Measurements from ENCODE around the gene GPR137C. TPM values are rescaled to one million over a fixed set of nuclear protein-coding genes. Genes with fewer than 3 reads are reported as not detected.

GPR137C gene
- polyA plus RNA-seq, 1 of the 3 experiments (the other 2 are of a cell fraction) = 0.54 TPM

DNA sequence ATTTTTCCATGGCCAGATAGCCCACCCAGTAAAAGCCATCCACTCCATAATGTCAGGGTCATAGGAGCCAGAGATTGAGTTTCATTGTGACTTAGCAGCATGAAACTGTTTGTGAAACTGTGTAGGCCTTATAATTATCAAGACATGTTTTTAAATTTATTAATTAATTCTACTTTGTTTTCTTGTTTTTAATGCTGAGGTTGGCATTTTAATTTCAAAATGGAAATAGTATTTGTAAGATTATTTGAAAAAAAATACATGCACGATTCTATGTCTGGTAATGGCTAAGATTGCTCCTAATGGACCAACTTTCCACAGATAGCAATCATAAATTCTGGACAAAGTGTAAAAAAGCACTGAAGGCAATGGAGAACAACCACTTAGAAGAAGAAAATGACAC, 67.1 kb downstream of the GPR137C start:
- Histone ChIP-seq H3K27ac (ENCODE audit: low read depth in 2 of 2, low read length in 1 of 2) (no peak overlapping the region), H3K9ac (no peak overlapping the region), H3K9me2 (no peaks in the 10 kb centered on the region), H3F3A (replicated peaks; ENCODE audit: insufficient read depth) (no peaks in the 10 kb centered on the region), H3K4me2 (no peak overlapping the region), H3K79me2 (ENCODE audit: insufficient read depth) (no peaks in the 10 kb centered on the region), H3K9me3 (no peaks in the 10 kb centered on the region), H3K36me3 (replicated peaks in 1 of 2; ENCODE audit: control insufficient read depth in 1 of 2, insufficient read depth in 2 of 2, low read length in 1 of 2) (no peaks in the 10 kb centered on the region), H3K4me3 (ENCODE audit: low read depth in 2 of 2, low read length in 1 of 2) (no peak overlapping the region), H2AFZ (ENCODE audit: low read depth) (no peak overlapping the region), H3K27me3 (ENCODE audit: insufficient read depth) (no peaks in the 10 kb centered on the region), H3K4me1 (ENCODE audit: control insufficient read depth in 1 of 2, insufficient read depth in 2 of 2, low read depth in 1 of 2, low read length in 1 of 2) (no peaks in the 10 kb centered on the region), H4K20me1 (ENCODE audit: insufficient read depth) (no peaks in the 10 kb centered on the region)
- no peak for TF ChIP-seq GABPA (IDR thresholded peaks at IDR 0.05; ENCODE audit: low read depth)
- TF ChIP-seq CHD2 (IDR thresholded peaks at IDR 0.05; ENCODE audit: low read length, partially characterized antibody) = no peak
- TF ChIP-seq SIN3A (IDR thresholded peaks at IDR 0.05; ENCODE audit: borderline replicate concordance, low read depth, low read length) = no peak
- TF ChIP-seq ELF1 (IDR thresholded peaks at IDR 0.05) = no peak
- no peak for TF ChIP-seq EZH2phosphoT487 (IDR thresholded peaks at IDR 0.05; ENCODE audit: borderline replicate concordance, low read depth)
- TF ChIP-seq SMC3 (IDR thresholded peaks at IDR 0.05; ENCODE audit: low read depth, low read length) = no peak
- no peak for TF ChIP-seq IRF3 (IDR thresholded peaks at IDR 0.05; ENCODE audit: low read depth, low read length)
- TF ChIP-seq RFX5 (IDR thresholded peaks at IDR 0.05; ENCODE audit: low read length) = no peak
- no peak for TF ChIP-seq RCOR1 (IDR thresholded peaks at IDR 0.05; ENCODE audit: low read length)
- TF ChIP-seq REST (IDR thresholded peaks at IDR 0.05; ENCODE audit: low read depth, low read length) = no peak
- TF ChIP-seq, protein P1, sequence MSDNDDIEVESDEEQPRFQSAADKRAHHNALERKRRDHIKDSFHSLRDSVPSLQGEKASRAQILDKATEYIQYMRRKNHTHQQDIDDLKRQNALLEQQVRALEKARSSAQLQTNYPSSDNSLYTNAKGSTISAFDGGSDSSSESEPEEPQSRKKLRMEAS (IDR thresholded peaks at IDR 0.05; ENCODE audit: low read depth) = no peak
- no peak for DNase-seq
- ChIA-PET CTCF (interaction anchor here (1.0 kb wide), 1 partner anchor 319 kb away, joined by 3 read pairs; no protein-coding TSS in a partner anchor), POLR2A (no interaction called here)
- 67% methylated on average over 1 of the region's 1 CpG for WGBS (ENCODE audit: low lambda C conversion rate)

GRCh38 chr14:52640137-52640536, 87.5 kb downstream of the GPR137C start:
- no peaks in the 10 kb centered on the region for H3K27me3 ChIP-seq (ENCODE audit: insufficient read depth)
- 93% methylated on average over 4 of the region's 4 CpGs for WGBS (ENCODE audit: low lambda C conversion rate)
- no peak overlapping the region for H3K27ac ChIP-seq (ENCODE audit: low read depth in 2 of 2, low read length in 1 of 2)
- peaks cover 28 to 40% of the 10 kb centered on the region in 2 experiments for H3K36me3 ChIP-seq (replicated peaks in 1 of 2; ENCODE audit: control insufficient read depth in 1 of 2, insufficient read depth in 2 of 2, low read length in 1 of 2)
- H3K4me3 ChIP-seq (ENCODE audit: low read depth in 2 of 2, low read length in 1 of 2) = no peak overlapping the region
- H3K4me2 ChIP-seq = no peak overlapping the region
- H3K4me1 ChIP-seq (ENCODE audit: control insufficient read depth in 1 of 2, insufficient read depth in 2 of 2, low read depth in 1 of 2, low read length in 1 of 2) = no peaks in the 10 kb centered on the region
- H3K79me2 ChIP-seq (ENCODE audit: insufficient read depth) = no peaks in the 10 kb centered on the region
- no peaks in the 10 kb centered on the region for H3K9me3 ChIP-seq
- CTCF ChIA-PET = no interaction called here
- H3F3A ChIP-seq (replicated peaks; ENCODE audit: insufficient read depth) = peaks cover 4% of the 10 kb centered on the region
- no peaks in the 10 kb centered on the region for H3K9me2 ChIP-seq
- H3K9ac ChIP-seq = no peak overlapping the region
- no peaks in the 10 kb centered on the region for H4K20me1 ChIP-seq (ENCODE audit: insufficient read depth)
- DNase-seq = no peak
- POLR2A ChIA-PET = no interaction called here
- H2AFZ ChIP-seq (ENCODE audit: low read depth) = no peak overlapping the region
- no peak for TF ChIP-seq RCOR1 (IDR thresholded peaks at IDR 0.05; ENCODE audit: low read length)
- no peak for TF ChIP-seq FOSL2 (IDR thresholded peaks at IDR 0.05; ENCODE audit: borderline replicate concordance, low read depth)
- TF ChIP-seq IRF3 (IDR thresholded peaks at IDR 0.05; ENCODE audit: low read depth, low read length) = no peak
- TF ChIP-seq PBX3 (IDR thresholded peaks at IDR 0.05) = no peak
- TF ChIP-seq NRF1 (IDR thresholded peaks at IDR 0.05; ENCODE audit: low read depth, low read length) = no peak
- TF ChIP-seq TCF12 (IDR thresholded peaks at IDR 0.05) = no peak
- TF ChIP-seq ELF1 (IDR thresholded peaks at IDR 0.05) = no peak
- no peak for TF ChIP-seq USF1 (IDR thresholded peaks at IDR 0.05; ENCODE audit: borderline replicate concordance, low read depth)
- no peak for TF ChIP-seq MXI1 (IDR thresholded peaks at IDR 0.05; ENCODE audit: low read depth, low read length)
- TF ChIP-seq, protein P2, sequence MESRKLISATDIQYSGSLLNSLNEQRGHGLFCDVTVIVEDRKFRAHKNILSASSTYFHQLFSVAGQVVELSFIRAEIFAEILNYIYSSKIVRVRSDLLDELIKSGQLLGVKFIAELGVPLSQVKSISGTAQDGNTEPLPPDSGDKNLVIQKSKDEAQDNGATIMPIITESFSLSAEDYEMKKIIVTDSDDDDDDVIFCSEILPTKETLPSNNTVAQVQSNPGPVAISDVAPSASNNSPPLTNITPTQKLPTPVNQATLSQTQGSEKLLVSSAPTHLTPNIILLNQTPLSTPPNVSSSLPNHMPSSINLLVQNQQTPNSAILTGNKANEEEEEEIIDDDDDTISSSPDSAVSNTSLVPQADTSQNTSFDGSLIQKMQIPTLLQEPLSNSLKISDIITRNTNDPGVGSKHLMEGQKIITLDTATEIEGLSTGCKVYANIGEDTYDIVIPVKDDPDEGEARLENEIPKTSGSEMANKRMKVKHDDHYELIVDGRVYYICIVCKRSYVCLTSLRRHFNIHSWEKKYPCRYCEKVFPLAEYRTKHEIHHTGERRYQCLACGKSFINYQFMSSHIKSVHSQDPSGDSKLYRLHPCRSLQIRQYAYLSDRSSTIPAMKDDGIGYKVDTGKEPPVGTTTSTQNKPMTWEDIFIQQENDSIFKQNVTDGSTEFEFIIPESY (IDR thresholded peaks at IDR 0.05; ENCODE audit: borderline replicate concordance, low read depth) = no peak

Data from SK-N-SH (cell line).